Neural cell (in vitro differentiated cells): ENCODE results near the gene MUC6.

ENCODE experiments used
- EP300 ChIP-seq: fragments of 450-650 bp; conservative IDR thresholded peaks from 2 replicates; pipeline ENCODE4 v1.6.1; 2014; ENCODE audit warnings: antibody characterized with exemption, mild to moderate bottlenecking, moderate library complexity; ENCODE audit not compliant: poor library complexity, severe bottlenecking
- EZH2 ChIP-seq: fragments of 200-600, 300-800 bp; shearing (Covaris generic), sonication (generic); IDR thresholded peaks from 2 replicates; pipeline ENCODE4 v1.6.1; 2014; ENCODE audit warnings: antibody characterized with exemption, low read length, borderline replicate concordance, mild to moderate bottlenecking; ENCODE audit not compliant: insufficient read depth, poor library complexity, severe bottlenecking
- MXI1 ChIP-seq: fragments of 450-650 bp; conservative IDR thresholded peaks from 2 replicates; pipeline ENCODE4 v1.6.1; 2014; ENCODE audit warnings: antibody characterized with exemption, mild to moderate bottlenecking; ENCODE audit not compliant: poor library complexity, severe bottlenecking
- POLR2AphosphoS5 ChIP-seq: IDR thresholded peaks from 2 replicates; pipeline ENCODE4 v1.6.1; 2012
- RAD21 ChIP-seq: fragments of 450-650 bp; conservative IDR thresholded peaks from 2 replicates; pipeline ENCODE4 v1.6.1; 2014; ENCODE audit warnings: antibody characterized with exemption, mild to moderate bottlenecking, moderate library complexity
- SMC3 ChIP-seq: fragments of 450-650 bp; conservative IDR thresholded peaks from 2 replicates; pipeline ENCODE4 v1.6.1; 2014; ENCODE audit warnings: antibody characterized with exemption, mild to moderate bottlenecking, moderate library complexity; ENCODE audit not compliant: poor library complexity
- TAF1 ChIP-seq: IDR thresholded peaks from 2 replicates; pipeline ENCODE4 v1.6.1; 2012; ENCODE audit warnings: low read depth
- TF ChIP-seq, protein P1 (sequence below): fragments of 450-650 bp; IDR thresholded peaks from 2 replicates; pipeline ENCODE4 v1.5.1; 2014; ENCODE audit warnings: antibody characterized with exemption, mild to moderate bottlenecking, moderate library complexity; ENCODE audit not compliant: poor library complexity, severe bottlenecking
- TF ChIP-seq, protein P2 (sequence below): IDR thresholded peaks from 2 replicates; pipeline ENCODE4 v1.6.1; 2012; ENCODE audit warnings: borderline replicate concordance

DNA sequence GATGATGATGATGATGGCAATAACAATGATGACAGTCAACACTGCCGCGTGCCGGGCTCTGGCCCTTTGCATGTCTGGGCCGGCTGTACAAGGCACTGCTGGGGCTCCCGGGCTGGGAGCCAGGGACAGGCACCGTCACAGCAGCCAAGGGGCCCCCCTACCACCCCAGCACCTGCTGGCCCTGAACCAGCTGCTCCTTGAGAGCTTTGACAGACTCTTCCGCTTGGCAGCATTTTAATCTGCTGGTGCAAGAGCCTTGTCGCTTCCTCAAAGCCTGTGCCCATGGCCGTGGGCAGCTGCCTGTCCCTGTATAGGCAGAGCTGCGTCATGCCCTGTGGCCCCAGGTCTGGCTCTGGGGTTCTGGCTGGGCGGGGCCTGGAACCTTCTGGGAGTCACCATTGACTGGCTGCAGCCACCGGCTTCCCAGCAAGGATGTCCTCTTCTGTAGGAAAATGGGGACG lies 12.9 kb upstream of the MUC6 start:
- no peak for TF ChIP-seq POLR2AphosphoS5
- TF ChIP-seq EZH2 = no peak
- TF ChIP-seq, protein P1, sequence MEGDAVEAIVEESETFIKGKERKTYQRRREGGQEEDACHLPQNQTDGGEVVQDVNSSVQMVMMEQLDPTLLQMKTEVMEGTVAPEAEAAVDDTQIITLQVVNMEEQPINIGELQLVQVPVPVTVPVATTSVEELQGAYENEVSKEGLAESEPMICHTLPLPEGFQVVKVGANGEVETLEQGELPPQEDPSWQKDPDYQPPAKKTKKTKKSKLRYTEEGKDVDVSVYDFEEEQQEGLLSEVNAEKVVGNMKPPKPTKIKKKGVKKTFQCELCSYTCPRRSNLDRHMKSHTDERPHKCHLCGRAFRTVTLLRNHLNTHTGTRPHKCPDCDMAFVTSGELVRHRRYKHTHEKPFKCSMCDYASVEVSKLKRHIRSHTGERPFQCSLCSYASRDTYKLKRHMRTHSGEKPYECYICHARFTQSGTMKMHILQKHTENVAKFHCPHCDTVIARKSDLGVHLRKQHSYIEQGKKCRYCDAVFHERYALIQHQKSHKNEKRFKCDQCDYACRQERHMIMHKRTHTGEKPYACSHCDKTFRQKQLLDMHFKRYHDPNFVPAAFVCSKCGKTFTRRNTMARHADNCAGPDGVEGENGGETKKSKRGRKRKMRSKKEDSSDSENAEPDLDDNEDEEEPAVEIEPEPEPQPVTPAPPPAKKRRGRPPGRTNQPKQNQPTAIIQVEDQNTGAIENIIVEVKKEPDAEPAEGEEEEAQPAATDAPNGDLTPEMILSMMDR = no peak
- no peak for TF ChIP-seq TAF1
- no peak for TF ChIP-seq MXI1
- TF ChIP-seq SMC3 = no peak
- TF ChIP-seq EP300 = no peak
- TF ChIP-seq, protein P2, sequence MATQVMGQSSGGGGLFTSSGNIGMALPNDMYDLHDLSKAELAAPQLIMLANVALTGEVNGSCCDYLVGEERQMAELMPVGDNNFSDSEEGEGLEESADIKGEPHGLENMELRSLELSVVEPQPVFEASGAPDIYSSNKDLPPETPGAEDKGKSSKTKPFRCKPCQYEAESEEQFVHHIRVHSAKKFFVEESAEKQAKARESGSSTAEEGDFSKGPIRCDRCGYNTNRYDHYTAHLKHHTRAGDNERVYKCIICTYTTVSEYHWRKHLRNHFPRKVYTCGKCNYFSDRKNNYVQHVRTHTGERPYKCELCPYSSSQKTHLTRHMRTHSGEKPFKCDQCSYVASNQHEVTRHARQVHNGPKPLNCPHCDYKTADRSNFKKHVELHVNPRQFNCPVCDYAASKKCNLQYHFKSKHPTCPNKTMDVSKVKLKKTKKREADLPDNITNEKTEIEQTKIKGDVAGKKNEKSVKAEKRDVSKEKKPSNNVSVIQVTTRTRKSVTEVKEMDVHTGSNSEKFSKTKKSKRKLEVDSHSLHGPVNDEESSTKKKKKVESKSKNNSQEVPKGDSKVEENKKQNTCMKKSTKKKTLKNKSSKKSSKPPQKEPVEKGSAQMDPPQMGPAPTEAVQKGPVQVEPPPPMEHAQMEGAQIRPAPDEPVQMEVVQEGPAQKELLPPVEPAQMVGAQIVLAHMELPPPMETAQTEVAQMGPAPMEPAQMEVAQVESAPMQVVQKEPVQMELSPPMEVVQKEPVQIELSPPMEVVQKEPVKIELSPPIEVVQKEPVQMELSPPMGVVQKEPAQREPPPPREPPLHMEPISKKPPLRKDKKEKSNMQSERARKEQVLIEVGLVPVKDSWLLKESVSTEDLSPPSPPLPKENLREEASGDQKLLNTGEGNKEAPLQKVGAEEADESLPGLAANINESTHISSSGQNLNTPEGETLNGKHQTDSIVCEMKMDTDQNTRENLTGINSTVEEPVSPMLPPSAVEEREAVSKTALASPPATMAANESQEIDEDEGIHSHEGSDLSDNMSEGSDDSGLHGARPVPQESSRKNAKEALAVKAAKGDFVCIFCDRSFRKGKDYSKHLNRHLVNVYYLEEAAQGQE = no peak
- no peak for TF ChIP-seq RAD21
